ENCODE results near the gene TH. TPM values are rescaled to one million over a fixed set of nuclear protein-coding genes. Genes with fewer than 3 reads are reported as not detected.

The TH gene
- polyA plus RNA-seq, 3 donors, result not detected

- Mint-ChIP-seq H3K27me3 (ENCODE audit: low read depth in 3 of 3) (peaks cover 7 to 10% (median 10%) of the 10 kb centered on the region in 3 donors), H3K4me1 (no peaks in the 10 kb centered on the region), H3K36me3 (no peaks in the 10 kb centered on the region), H3K9me3 (peaks cover 3 to 12% (median 8%) of the 10 kb centered on the region in 7 donors), H3K27ac (no peak overlapping the region), H3K4me3 (no peak overlapping the region)
- Histone ChIP-seq H3K27ac (ENCODE audit: low read depth in 1 of 2, low read length in 2 of 2) (no peak overlapping the region), H3K79me2 (ENCODE audit: insufficient read depth, low read length) (no peaks in the 10 kb centered on the region), H3K4me2 (replicated peaks; ENCODE audit: extremely low read depth, low read length, poor library complexity, severe bottlenecking) (no peak overlapping the region), H2AFZ (ENCODE audit: insufficient read depth, low read depth, low read length, poor library complexity, severe bottlenecking) (no peak overlapping the region), H3K4me1 (ENCODE audit: control insufficient read depth in 1 of 2, insufficient read depth in 2 of 2, low read length in 2 of 2) (no peaks in the 10 kb centered on the region), H3K36me3 (replicated peaks in 1 of 2; ENCODE audit: control insufficient read depth in 1 of 2, insufficient read depth in 2 of 2, low read length in 2 of 2) (no peaks in the 10 kb centered on the region), H3K4me3 (replicated peaks in 1 of 3; ENCODE audit: low read depth in 2 of 3, low read length in 3 of 3) (no peak overlapping the region), H3K27me3 (ENCODE audit: control insufficient read depth in 2 of 2, insufficient read depth in 2 of 2, low read length in 2 of 2) (no peaks in the 10 kb centered on the region), H3K9ac (ENCODE audit: insufficient read depth, low read length, poor library complexity, severe bottlenecking) (no peak overlapping the region), H4K20me1 (ENCODE audit: insufficient read depth, low read length) (no peaks in the 10 kb centered on the region), H3K9me3 (replicated peaks in 1 of 2; ENCODE audit: control insufficient read depth in 1 of 2, insufficient read depth in 1 of 2, low read length in 2 of 2) (peaks cover 4 to 7% of the 10 kb centered on the region in 2 donors)
- TF ChIP-seq CTCF (IDR thresholded peaks at IDR 0.05), result no peak
- 93% methylated on average over 7 of the region's 10 CpGs for whole genome bisulfite sequencing (ENCODE audit: insufficient coverage)
- no peak for DNase-seq
- intact Hi-C loops (cut with micrococcal nuclease), result no loop called here
These were observed 31.4 kb upstream of the TH start for GRCh38 chr11:2202900-2203439.

- Histone ChIP-seq H3K27me3 (ENCODE audit: control insufficient read depth in 2 of 2, insufficient read depth in 2 of 2, low read length in 2 of 2) (no peaks in the 10 kb centered on the region), H3K9ac (ENCODE audit: insufficient read depth, low read length, poor library complexity, severe bottlenecking) (no peak overlapping the region), H3K9me3 (replicated peaks in 1 of 2; ENCODE audit: control insufficient read depth in 1 of 2, insufficient read depth in 1 of 2, low read length in 2 of 2) (peaks cover 3 to 4% of the 10 kb centered on the region in 2 donors), H3K4me1 (ENCODE audit: control insufficient read depth in 1 of 2, insufficient read depth in 2 of 2, low read length in 2 of 2) (no peaks in the 10 kb centered on the region), H3K36me3 (replicated peaks in 1 of 2; ENCODE audit: control insufficient read depth in 1 of 2, insufficient read depth in 2 of 2, low read length in 2 of 2) (no peaks in the 10 kb centered on the region), H2AFZ (ENCODE audit: insufficient read depth, low read depth, low read length, poor library complexity, severe bottlenecking) (no peak overlapping the region), H3K4me3 (replicated peaks in 1 of 3; ENCODE audit: low read depth in 2 of 3, low read length in 3 of 3) (no peak overlapping the region), H3K27ac (ENCODE audit: low read depth in 1 of 2, low read length in 2 of 2) (no peak overlapping the region), H4K20me1 (ENCODE audit: insufficient read depth, low read length) (no peaks in the 10 kb centered on the region), H3K4me2 (replicated peaks; ENCODE audit: extremely low read depth, low read length, poor library complexity, severe bottlenecking) (no peak overlapping the region), H3K79me2 (ENCODE audit: insufficient read depth, low read length) (no peaks in the 10 kb centered on the region)
- Mint-ChIP-seq H3K4me3 (no peak overlapping the region), H3K27me3 (ENCODE audit: low read depth in 3 of 3) (peaks cover 4 to 10% (median 10%) of the 10 kb centered on the region in 3 donors), H3K36me3 (no peaks in the 10 kb centered on the region), H3K27ac (no peak overlapping the region), H3K4me1 (no peaks in the 10 kb centered on the region), H3K9me3 (peaks cover under 1 to 7% (median 5%) of the 10 kb centered on the region in 7 donors)
- 51% methylated on average over 24 of the region's 29 CpGs for WGBS (ENCODE audit: insufficient coverage)
- TF ChIP-seq CTCF (IDR thresholded peaks at IDR 0.05), result no peak
- no peak for DNase-seq
- intact Hi-C loops (cut with micrococcal nuclease), result no loop called here
These were observed 30.7 kb upstream of the TH start for GRCh38 chr11:2202071-2202899.
